ENCODE results near the gene UCK1. TPM values are rescaled to one million over a fixed set of nuclear protein-coding genes. Genes with fewer than 3 reads are reported as not detected.

The UCK1 gene
- total and polyA plus RNA-seq, 2 of the 13 experiments (the other 11 are each of a cell fraction or from before 2014, with no cell fraction given), result 11.0 to 24.1 TPM

DNA sequence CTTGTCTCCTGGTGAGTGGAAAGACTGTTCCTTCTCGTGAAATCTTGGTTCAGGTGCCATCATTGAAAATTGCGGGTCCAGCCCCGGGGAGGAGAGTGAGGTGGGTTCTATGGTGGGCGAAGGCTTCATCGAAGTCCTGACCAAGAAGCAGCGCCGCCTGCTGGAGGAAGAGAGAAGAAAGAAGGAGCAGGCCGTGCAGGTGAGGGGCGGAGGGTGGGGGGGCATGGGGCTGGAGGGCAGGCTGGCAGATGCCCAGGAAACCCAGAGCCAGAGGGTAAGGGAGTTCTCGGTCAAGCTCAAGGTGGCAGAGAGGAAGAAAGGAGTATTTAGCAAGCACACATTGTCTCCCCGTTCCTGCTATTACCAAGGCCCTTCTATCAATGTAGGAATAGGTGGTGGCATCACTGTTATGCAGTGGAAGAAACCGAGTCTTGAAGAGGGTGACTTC is 52.6 kb downstream of the UCK1 start:
- TF ChIP-seq, protein P1, sequence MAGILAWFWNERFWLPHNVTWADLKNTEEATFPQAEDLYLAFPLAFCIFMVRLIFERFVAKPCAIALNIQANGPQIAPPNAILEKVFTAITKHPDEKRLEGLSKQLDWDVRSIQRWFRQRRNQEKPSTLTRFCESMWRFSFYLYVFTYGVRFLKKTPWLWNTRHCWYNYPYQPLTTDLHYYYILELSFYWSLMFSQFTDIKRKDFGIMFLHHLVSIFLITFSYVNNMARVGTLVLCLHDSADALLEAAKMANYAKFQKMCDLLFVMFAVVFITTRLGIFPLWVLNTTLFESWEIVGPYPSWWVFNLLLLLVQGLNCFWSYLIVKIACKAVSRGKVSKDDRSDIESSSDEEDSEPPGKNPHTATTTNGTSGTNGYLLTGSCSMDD (CRISPR knock-in tag; IDR thresholded peaks at IDR 0.05), result no peak
- no peak for TF ChIP-seq SOX6 (IDR thresholded peaks at IDR 0.05)
- no peak for TF ChIP-seq SOX6 (CRISPR knock-in tag; IDR thresholded peaks at IDR 0.05)
- no peak for TF ChIP-seq NFYB (CRISPR knock-in tag; IDR thresholded peaks at IDR 0.05)
- no peak for TF ChIP-seq ZNF691 (CRISPR knock-in tag; IDR thresholded peaks at IDR 0.05; ENCODE audit: borderline replicate concordance, low read depth)
- peak; percentile 55 for TF ChIP-seq STAG1 (CRISPR knock-in tag; IDR thresholded peaks at IDR 0.05)
- TF ChIP-seq ZNF740 (CRISPR knock-in tag; IDR thresholded peaks at IDR 0.05), result peak; percentile 85; the same call in 1 of the 2 replicates
- TF ChIP-seq, protein P2, sequence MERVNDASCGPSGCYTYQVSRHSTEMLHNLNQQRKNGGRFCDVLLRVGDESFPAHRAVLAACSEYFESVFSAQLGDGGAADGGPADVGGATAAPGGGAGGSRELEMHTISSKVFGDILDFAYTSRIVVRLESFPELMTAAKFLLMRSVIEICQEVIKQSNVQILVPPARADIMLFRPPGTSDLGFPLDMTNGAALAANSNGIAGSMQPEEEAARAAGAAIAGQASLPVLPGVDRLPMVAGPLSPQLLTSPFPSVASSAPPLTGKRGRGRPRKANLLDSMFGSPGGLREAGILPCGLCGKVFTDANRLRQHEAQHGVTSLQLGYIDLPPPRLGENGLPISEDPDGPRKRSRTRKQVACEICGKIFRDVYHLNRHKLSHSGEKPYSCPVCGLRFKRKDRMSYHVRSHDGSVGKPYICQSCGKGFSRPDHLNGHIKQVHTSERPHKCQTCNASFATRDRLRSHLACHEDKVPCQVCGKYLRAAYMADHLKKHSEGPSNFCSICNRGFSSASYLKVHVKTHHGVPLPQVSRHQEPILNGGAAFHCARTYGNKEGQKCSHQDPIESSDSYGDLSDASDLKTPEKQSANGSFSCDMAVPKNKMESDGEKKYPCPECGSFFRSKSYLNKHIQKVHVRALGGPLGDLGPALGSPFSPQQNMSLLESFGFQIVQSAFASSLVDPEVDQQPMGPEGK (CRISPR knock-in tag; IDR thresholded peaks at IDR 0.05), result 0 out of 2 replicates have a peak, but pooled peaks have one; percentile 17
- no peak for TF ChIP-seq ATAD3A (CRISPR knock-in tag; IDR thresholded peaks at IDR 0.05)
- TF ChIP-seq NBN (conservative IDR thresholded peaks at IDR 0.05), result no peak
- no peak for TF ChIP-seq ZNF766 (CRISPR knock-in tag; IDR thresholded peaks at IDR 0.05; ENCODE audit: borderline replicate concordance)
- TF ChIP-seq ZNF547 (CRISPR knock-in tag; IDR thresholded peaks at IDR 0.05), result no peak
- TF ChIP-seq, protein P3, sequence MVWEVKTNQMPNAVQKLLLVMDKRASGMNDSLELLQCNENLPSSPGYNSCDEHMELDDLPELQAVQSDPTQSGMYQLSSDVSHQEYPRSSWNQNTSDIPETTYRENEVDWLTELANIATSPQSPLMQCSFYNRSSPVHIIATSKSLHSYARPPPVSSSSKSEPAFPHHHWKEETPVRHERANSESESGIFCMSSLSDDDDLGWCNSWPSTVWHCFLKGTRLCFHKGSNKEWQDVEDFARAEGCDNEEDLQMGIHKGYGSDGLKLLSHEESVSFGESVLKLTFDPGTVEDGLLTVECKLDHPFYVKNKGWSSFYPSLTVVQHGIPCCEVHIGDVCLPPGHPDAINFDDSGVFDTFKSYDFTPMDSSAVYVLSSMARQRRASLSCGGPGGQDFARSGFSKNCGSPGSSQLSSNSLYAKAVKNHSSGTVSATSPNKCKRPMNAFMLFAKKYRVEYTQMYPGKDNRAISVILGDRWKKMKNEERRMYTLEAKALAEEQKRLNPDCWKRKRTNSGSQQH (CRISPR knock-in tag; IDR thresholded peaks at IDR 0.05; ENCODE audit: low read depth), result no peak
- TF ChIP-seq SMC3 (IDR thresholded peaks at IDR 0.05; ENCODE audit: low read length), result peak; percentile 37; the same call in 1 of the 2 replicates
- TF ChIP-seq, protein P4, sequence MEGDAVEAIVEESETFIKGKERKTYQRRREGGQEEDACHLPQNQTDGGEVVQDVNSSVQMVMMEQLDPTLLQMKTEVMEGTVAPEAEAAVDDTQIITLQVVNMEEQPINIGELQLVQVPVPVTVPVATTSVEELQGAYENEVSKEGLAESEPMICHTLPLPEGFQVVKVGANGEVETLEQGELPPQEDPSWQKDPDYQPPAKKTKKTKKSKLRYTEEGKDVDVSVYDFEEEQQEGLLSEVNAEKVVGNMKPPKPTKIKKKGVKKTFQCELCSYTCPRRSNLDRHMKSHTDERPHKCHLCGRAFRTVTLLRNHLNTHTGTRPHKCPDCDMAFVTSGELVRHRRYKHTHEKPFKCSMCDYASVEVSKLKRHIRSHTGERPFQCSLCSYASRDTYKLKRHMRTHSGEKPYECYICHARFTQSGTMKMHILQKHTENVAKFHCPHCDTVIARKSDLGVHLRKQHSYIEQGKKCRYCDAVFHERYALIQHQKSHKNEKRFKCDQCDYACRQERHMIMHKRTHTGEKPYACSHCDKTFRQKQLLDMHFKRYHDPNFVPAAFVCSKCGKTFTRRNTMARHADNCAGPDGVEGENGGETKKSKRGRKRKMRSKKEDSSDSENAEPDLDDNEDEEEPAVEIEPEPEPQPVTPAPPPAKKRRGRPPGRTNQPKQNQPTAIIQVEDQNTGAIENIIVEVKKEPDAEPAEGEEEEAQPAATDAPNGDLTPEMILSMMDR (CRISPR knock-in tag; IDR thresholded peaks at IDR 0.05), result peak; percentile 60
- 0 out of 2 replicates have a peak, but pooled peaks have one; percentile 25 for TF ChIP-seq ZBTB7B (CRISPR knock-in tag; IDR thresholded peaks at IDR 0.05)
- peak; percentile 59 for ATAC-seq
- no TSS peak for BruUV-seq (replicated peaks)
- Histone ChIP-seq H4K20me1 (ENCODE audit: insufficient read depth, low read length) (peaks cover 20% of the 10 kb centered on the region; the same call in 1 of the 2 replicates), H3K4me3 (replicated peaks in 1 of 3; ENCODE audit: insufficient read depth in 1 of 3, low read depth in 2 of 3, low read length in 3 of 3) (no peak overlapping the region), H3K36me3 (replicated peaks in 1 of 2; ENCODE audit: control insufficient read depth in 1 of 2, insufficient read depth in 2 of 2, low read length in 2 of 2) (peaks cover 67 to 95% of the 10 kb centered on the region in 2 experiments), H3K27ac (ENCODE audit: extremely low read length, insufficient read depth, low read length) (no peak overlapping the region), H3K27me3 (ENCODE audit: control insufficient read depth in 1 of 2, insufficient read depth in 2 of 2, low read length in 2 of 2) (no peaks in the 10 kb centered on the region), H3K9ac (ENCODE audit: insufficient read depth, low read depth, low read length) (no peak overlapping the region), H3K9me3 (ENCODE audit: low read length) (no peaks in the 10 kb centered on the region), H3K79me2 (ENCODE audit: insufficient read depth, low read length) (no peaks in the 10 kb centered on the region), H3K4me1 (ENCODE audit: insufficient read depth, low read length) (peaks cover 3% of the 10 kb centered on the region; the same call in 1 of the 2 replicates), H2AFZ (ENCODE audit: low read length) (no peak overlapping the region), H3K4me2 (ENCODE audit: low read depth, low read length) (no peak overlapping the region)
- DNase-seq (ENCODE audit: low spot score), result peak; percentile 46
- FAIRE-seq, result no peak
- in situ Hi-C loops (cut with HindIII; ENCODE audit: extremely low pct_ligation_motif_present, low pct_unique_long_range_greater_than_20kb) (loop anchor here (5.0 kb wide), 1 partner anchor 111 kb away; no protein-coding TSS in a partner anchor), intact Hi-C loops (cut with micrococcal nuclease; ENCODE audit: unreplicated experiment) (loop anchor here (1.0 kb wide), 1 partner anchor 111 kb away; no protein-coding TSS in a partner anchor)
- 69% methylated on average over 12 of the region's 12 CpGs for WGBS (ENCODE audit: low lambda C conversion rate)
- CTCF ChIA-PET (ENCODE audit: low intra/inter-chr PET ratio, low total read pairs), result interaction anchor here (0.8 kb wide), 1 partner anchor 129 kb away, joined by 3 read pairs; no protein-coding TSS in a partner anchor
- POLR2A ChIA-PET, result no interaction called here

Measured in HepG2 (cell line).